HG03045 (cell line): ENCODE results near the gene INTS1.

ENCODE experiments used
- ATAC-seq: cut with Tn5 transposase; IDR thresholded peaks from one replicate; pipeline ENCODE4 v1.9.1; 2021; ENCODE audit warnings: mild to moderate bottlenecking, moderate library complexity; ENCODE audit not compliant: unreplicated experiment

The INTS1 gene

GRCh38 chr7:1468203-1468602 lies 36.0 kb downstream of the INTS1 start:
- ATAC-seq, result no peak

- no peak for ATAC-seq
Measured at GRCh38 chr7:1466524-1467271, 37.5 kb downstream of the INTS1 start.

- no peak for ATAC-seq
Measured at GRCh38 chr7:1464694-1465093, 39.5 kb downstream of the INTS1 start.

GRCh38 chr7:1463676-1464223 lies 40.4 kb downstream of the INTS1 start:
- ATAC-seq, result no peak

- ATAC-seq, result no peak
Measured at GRCh38 chr7:1461646-1462375, 42.4 kb downstream of the INTS1 start.

GRCh38 chr7:1460821-1461645 lies 43.2 kb downstream of the INTS1 start:
- ATAC-seq, result no peak

GRCh38 chr7:1459920-1460820 lies 44.0 kb downstream of the INTS1 start:
- no peak for ATAC-seq

- ATAC-seq, result peak; percentile 93
Measured at GRCh38 chr7:1459512-1459892, 44.7 kb downstream of the INTS1 start.

GRCh38 chr7:1458683-1459511 lies 45.3 kb downstream of the INTS1 start, which contains the start of gene MICALL2:
MICALL2 (minus strand) TSS chr7:1459470; CDS start chr7:1459326, 144 bp downstream.
- no peak for ATAC-seq

GRCh38 chr7:1457949-1458682 lies 46.1 kb downstream of the INTS1 start:
- ATAC-seq, result no peak

GRCh38 chr7:1457059-1457948 lies 46.9 kb downstream of the INTS1 start:
- no peak for ATAC-seq

GRCh38 chr7:1455955-1456354 lies 48.2 kb downstream of the INTS1 start:
- ATAC-seq, result no peak

GRCh38 chr7:1455241-1455939 lies 48.8 kb downstream of the INTS1 start:
- no peak for ATAC-seq

- ATAC-seq, result no peak
Measured at GRCh38 chr7:1454542-1454941, 49.6 kb downstream of the INTS1 start.

- ATAC-seq, result no peak
Measured at GRCh38 chr7:1452205-1452604, 52.0 kb downstream of the INTS1 start.

- no peak for ATAC-seq
Measured at GRCh38 chr7:1450987-1451386, 53.2 kb downstream of the INTS1 start.

GRCh38 chr7:1450431-1450830 lies 53.8 kb downstream of the INTS1 start:
- ATAC-seq, result no peak
